Choroid plexus epithelial cell (primary cell): Measurements from ENCODE around the gene DPP6.

Source experiments
- DNase-seq: peaks from one replicate; pipeline ENCODE4 v3.0.0-alpha.2; 2010; ENCODE audit warnings: low read depth
- H3K4me3 ChIP-seq: 2 replicates; pipeline ENCODE4 v1.5.1; 2011; ENCODE audit warnings: low read depth, mild to moderate bottlenecking, control low read depth, low read length, moderate library complexity
- TF ChIP-seq, protein P1 (sequence below): conservative IDR thresholded peaks from 2 replicates; pipeline ENCODE4 v1.5.1; 2011; ENCODE audit warnings: low read depth, mild to moderate bottlenecking, control low read depth, inconsistent platforms, low read length, moderate library complexity

The DPP6 gene

GRCh38 chr7:154837622-154838021, 785.4 kb downstream of the DPP6 start:
- TF ChIP-seq, protein P1, sequence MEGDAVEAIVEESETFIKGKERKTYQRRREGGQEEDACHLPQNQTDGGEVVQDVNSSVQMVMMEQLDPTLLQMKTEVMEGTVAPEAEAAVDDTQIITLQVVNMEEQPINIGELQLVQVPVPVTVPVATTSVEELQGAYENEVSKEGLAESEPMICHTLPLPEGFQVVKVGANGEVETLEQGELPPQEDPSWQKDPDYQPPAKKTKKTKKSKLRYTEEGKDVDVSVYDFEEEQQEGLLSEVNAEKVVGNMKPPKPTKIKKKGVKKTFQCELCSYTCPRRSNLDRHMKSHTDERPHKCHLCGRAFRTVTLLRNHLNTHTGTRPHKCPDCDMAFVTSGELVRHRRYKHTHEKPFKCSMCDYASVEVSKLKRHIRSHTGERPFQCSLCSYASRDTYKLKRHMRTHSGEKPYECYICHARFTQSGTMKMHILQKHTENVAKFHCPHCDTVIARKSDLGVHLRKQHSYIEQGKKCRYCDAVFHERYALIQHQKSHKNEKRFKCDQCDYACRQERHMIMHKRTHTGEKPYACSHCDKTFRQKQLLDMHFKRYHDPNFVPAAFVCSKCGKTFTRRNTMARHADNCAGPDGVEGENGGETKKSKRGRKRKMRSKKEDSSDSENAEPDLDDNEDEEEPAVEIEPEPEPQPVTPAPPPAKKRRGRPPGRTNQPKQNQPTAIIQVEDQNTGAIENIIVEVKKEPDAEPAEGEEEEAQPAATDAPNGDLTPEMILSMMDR, result no peak
- no peak overlapping the region for H3K4me3 ChIP-seq
- no peak for DNase-seq

DNA sequence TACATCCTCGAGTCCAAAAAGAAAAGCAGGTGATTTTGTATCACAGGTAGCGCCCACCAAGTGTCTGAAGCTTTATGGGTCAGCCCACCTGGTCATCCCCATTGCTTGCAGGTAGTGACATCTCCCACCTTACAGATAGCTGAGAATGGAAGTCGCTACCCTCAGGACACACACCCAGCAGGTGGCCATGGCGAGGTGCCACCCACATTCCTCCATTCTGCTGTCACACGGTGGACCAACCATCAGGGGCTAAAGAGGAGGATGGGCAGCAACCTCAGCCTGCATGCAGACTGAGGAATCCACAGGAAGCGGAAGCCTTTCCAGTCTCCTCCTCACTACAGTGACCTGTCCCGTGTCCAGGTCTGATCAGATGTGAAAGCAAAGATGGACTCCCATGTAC, 787.9 kb downstream of the DPP6 start:
- no peak for DNase-seq
- TF ChIP-seq, protein P1, result no peak
- no peak overlapping the region for H3K4me3 ChIP-seq

DNA sequence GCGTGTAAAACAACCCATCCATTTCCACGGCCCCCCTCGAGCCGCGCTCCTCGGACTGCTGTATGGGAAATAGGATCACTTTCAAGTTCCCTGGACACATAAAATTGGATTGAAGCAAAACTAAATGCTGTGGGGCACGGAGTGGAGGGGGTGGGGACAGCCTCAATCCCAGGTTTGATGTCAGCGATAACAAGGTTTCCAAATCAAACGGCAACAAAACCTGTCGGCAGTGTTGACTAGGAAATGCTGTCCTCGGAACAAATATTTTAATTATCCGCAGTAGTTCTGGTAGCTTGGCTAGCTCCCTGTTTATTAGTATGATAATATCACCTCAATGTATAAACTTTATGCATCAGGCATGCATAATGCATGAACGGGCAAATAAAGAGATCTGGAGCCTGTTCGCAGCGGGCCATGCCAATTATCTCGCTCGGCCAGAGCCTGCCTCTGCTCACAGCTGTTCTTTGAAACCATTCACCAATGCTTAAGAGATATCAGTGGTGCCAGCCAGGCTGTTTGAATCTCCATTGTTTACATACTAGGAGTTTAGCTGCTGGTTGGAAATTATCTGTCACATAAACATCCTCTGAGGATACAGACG, 789.6 kb downstream of the DPP6 start:
- TF ChIP-seq, protein P1, result no peak
- no peak for DNase-seq
- no peak overlapping the region for H3K4me3 ChIP-seq

DNA sequence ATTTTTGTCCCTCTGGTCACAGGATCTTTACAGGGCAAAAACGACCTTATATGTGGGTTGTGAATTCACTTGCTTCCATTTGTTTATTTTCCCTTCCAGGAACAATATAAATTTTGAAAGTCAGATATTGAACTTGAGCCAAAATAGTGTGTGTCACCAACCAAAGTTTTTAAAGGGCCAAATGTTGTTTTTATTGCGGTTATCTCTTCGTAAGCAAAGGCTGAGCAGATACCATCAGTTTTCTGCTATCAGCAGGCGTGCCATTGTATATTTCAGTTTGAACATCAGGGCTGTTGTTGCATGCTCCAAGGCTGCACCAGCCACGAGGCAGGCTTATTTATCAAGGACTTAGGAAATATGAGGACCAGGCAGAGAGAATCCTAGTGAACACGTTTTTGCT, 790.4 kb downstream of the DPP6 start:
- TF ChIP-seq, protein P1, result no peak
- DNase-seq, result no peak
- H3K4me3 ChIP-seq, result no peak overlapping the region

DNA sequence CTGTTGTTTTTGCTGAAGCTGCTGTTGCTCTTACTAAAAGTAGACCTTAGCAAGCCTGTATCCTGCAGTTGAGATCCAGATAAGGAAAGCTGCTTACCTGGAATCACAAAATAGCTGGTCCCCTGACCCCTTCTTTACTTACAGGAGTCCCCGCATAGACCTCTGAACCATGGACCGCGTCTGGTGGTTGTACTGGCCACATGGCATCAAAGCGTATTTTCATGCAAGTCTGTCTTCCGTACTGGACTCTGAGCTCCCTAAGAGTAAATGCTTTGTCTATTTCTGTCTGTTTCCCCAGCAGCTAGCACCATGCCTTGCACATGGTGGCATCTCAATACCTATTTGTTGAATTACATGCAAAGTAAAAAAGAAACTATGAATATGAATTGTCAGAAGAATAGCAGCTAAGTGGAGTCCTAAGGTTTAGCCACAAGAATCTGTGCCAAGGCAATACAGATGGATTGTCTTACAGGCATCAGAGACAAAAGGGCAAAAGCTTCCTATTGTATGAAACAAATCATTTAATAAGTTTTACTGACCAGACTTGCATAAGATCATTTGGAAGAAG, 791.6 kb downstream of the DPP6 start:
- no peak for DNase-seq
- TF ChIP-seq, protein P1, result no peak
- H3K4me3 ChIP-seq, result no peak overlapping the region

DNA sequence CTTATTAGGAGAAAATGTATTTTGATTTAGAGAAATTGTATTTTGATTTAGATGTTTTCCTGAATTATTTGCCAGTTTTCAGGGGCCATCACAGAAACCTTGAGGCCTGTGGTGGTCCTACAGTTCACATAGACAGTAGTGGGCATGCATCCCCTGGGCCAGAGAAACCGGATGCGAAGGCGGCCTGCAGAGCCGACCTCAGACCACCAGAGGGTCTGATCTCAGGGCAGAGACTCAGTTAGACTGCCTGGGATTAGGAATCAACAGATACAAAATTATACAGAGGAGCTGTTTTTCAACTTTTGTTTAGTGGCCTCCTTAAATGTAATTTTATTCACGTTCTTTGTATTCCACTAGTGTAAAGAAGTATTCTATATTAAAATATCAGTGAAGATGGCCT, 792.3 kb downstream of the DPP6 start:
- DNase-seq, result no peak
- TF ChIP-seq, protein P1, result no peak
- no peak overlapping the region for H3K4me3 ChIP-seq

DNA sequence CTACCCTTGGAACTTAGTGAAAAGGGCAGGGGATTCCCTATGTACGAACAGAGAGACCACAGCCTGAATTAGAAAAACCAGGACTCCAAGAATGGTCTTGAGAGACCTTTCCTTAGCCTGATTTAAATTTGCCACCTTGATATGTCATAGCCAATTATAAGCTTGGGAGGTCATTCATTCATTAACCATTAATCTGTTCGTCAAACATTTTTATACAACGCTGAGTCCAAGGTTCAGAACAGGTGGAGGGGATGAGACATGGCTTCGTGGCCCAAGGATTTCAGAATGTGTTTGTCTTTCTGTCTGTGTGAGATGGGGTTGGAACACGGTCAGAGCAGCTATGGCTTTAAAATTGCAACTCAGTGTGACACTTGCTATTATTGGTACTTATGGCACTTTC, 792.8 kb downstream of the DPP6 start:
- no peak for DNase-seq
- TF ChIP-seq, protein P1, result no peak
- no peak overlapping the region for H3K4me3 ChIP-seq
